ENCODE results near the gene SH2D3A.

DNA sequence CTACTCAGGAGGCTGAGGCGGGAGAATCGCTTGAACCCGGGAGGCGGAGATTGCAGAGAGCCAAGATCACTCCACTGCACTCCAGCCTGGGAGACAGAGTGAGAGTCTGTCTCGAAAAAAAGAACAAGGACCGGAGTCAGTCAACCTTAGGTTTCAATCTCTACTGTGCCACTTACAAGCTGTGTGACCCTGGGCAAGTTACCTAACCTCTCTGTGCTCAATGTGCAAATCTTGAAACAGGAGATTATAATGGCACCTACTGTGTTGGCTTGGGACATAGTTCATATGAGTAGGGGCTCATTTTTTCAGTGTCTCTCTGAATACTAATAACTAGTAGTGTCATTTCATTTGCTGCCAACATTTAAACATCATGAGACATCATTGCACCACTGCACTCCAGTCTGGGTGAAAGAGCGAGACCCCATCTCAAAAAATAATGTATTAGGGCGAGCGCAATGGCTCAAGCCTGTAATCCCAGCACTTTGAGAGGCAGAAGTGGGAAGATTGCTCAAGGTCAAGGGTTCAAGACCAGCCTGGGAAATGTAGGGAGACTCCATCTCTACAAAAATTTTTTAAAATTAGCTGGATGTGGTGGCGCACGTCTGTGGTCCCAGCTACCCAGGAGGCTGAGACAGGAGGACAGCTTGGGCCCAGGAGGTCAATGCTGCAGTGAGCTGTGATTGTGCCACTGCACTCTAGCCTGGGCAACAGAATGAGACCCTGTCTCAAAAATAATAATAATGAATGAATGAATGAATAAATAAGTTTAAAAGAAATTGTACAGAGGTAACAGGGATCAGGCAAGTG is 52.3 kb downstream of the SH2D3A start:
- TF ChIP-seq, protein P1, sequence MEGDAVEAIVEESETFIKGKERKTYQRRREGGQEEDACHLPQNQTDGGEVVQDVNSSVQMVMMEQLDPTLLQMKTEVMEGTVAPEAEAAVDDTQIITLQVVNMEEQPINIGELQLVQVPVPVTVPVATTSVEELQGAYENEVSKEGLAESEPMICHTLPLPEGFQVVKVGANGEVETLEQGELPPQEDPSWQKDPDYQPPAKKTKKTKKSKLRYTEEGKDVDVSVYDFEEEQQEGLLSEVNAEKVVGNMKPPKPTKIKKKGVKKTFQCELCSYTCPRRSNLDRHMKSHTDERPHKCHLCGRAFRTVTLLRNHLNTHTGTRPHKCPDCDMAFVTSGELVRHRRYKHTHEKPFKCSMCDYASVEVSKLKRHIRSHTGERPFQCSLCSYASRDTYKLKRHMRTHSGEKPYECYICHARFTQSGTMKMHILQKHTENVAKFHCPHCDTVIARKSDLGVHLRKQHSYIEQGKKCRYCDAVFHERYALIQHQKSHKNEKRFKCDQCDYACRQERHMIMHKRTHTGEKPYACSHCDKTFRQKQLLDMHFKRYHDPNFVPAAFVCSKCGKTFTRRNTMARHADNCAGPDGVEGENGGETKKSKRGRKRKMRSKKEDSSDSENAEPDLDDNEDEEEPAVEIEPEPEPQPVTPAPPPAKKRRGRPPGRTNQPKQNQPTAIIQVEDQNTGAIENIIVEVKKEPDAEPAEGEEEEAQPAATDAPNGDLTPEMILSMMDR (conservative IDR thresholded peaks at IDR 0.05; ENCODE audit: low read depth, low read length), result no peak
- TF ChIP-seq EZH2 (IDR thresholded peaks at IDR 0.05; ENCODE audit: borderline replicate concordance, low read depth, low read length, poor library complexity, severe bottlenecking), result no peak

All from A673 (cell line).